K562 (cell line): Measurements from ENCODE around the gene AFF3.

Source experiments
- EP300 ChIP-seq: IDR thresholded peaks from 2 replicates; pipeline ENCODE4 v1.6.1; 2012; ENCODE audit warnings: low read length, improper control_type of control experiment
- FOXP4 ChIP-seq: sonication (generic); formaldehyde crosslinking; IDR thresholded peaks from 2 replicates; pipeline ENCODE4 v1.8.0; 2022; ENCODE audit warnings: mild to moderate bottlenecking, missing genetic modification reagents, borderline replicate concordance
- HDAC6 ChIP-seq: IDR thresholded peaks from 2 replicates; pipeline ENCODE4 v1.6.1; 2012; ENCODE audit warnings: low read depth, mild to moderate bottlenecking, control low read depth, inconsistent platforms, low read length, moderate library complexity
- MTA3 ChIP-seq: fragments of 450-650 bp; formaldehyde crosslinking; IDR thresholded peaks from 2 replicates; pipeline ENCODE4 v1.6.1; 2017; ENCODE audit warnings: mild to moderate bottlenecking, borderline replicate concordance
- NR2F6 ChIP-seq: fragments of 450-650 bp; formaldehyde crosslinking; IDR thresholded peaks from 2 replicates; pipeline ENCODE4 v1.4.0; 2020; ENCODE audit warnings: mild to moderate bottlenecking
- STAT6 ChIP-seq: sonication (generic); formaldehyde crosslinking; IDR thresholded peaks from 2 replicates; pipeline ENCODE4 v1.8.1; 2023; ENCODE audit warnings: mild to moderate bottlenecking, missing genetic modification reagents
- ZBTB40 ChIP-seq, 2 experiments: fragments of 450-650 bp in 1 of 2; sonication (generic) in 1 of 2; formaldehyde crosslinking in 1 of 2; IDR thresholded peaks; 2 replicates each; pipeline versions ENCODE4 v1.7.1 to v1.9.0; 2016 to 2022; ENCODE audit warnings: inconsistent platforms in 1 of 2, mild to moderate bottlenecking in 1 of 2, missing genetic modification reagents in 1 of 2
- ZNF830 ChIP-seq: fragments of 250-450 bp; sonication (Bioruptor Pico); IDR thresholded peaks from 2 replicates; pipeline ENCODE4 v1.5.0; 2021; ENCODE audit warnings: mild to moderate bottlenecking

- no peak for TF ChIP-seq EP300
- no peak for TF ChIP-seq HDAC6
- no peak for TF ChIP-seq MTA3
- no peak for TF ChIP-seq FOXP4
- TF ChIP-seq NR2F6 (CRISPR knock-in tag): no peak
- no peak for TF ChIP-seq ZBTB40 (IDR thresholded peaks at IDR 0.05)
- TF ChIP-seq ZBTB40 (CRISPR knock-in tag; IDR thresholded peaks at IDR 0.05): no peak
- TF ChIP-seq STAT6 (CRISPR knock-in tag): no peak
- TF ChIP-seq ZNF830 (CRISPR knock-in tag): no peak
These were observed 256.0 kb downstream of the AFF3 start for GRCh38 chr2:99886418-99886817.
